ENCODE results near the gene FOXK2.

The FOXK2 gene

GRCh38 chr17:82527898-82528297, 8.4 kb downstream of the FOXK2 start:
- DNase-seq (ENCODE audit: low read depth), result no peak
- TF ChIP-seq POLR2A (IDR thresholded peaks at IDR 0.05; ENCODE audit: extremely low read depth, insufficient read length) (no peak), MYC (IDR thresholded peaks at IDR 0.05; ENCODE audit: low read depth, low read length) (no peak), CTCF (IDR thresholded peaks at IDR 0.05; ENCODE audit: low read depth, low read length) (no peak), MAX (IDR thresholded peaks at IDR 0.05; ENCODE audit: low read depth, low read length) (no peak)
- H3K4me3 ChIP-seq (ENCODE audit: low read depth, low read length), result no peak overlapping the region

- DNase-seq (ENCODE audit: low read depth), result peak; percentile 42
- TF ChIP-seq MYC (IDR thresholded peaks at IDR 0.05; ENCODE audit: low read depth, low read length), result no peak
- no peak for TF ChIP-seq POLR2A (IDR thresholded peaks at IDR 0.05; ENCODE audit: extremely low read depth, insufficient read length)
- no peak for TF ChIP-seq MAX (IDR thresholded peaks at IDR 0.05; ENCODE audit: low read depth, low read length)
- TF ChIP-seq CTCF (IDR thresholded peaks at IDR 0.05; ENCODE audit: low read depth, low read length), result no peak
- no peak overlapping the region for H3K4me3 ChIP-seq (ENCODE audit: low read depth, low read length)
These were observed 9.1 kb downstream of the FOXK2 start for GRCh38 chr17:82528484-82529265.

GRCh38 chr17:82529914-82530300, 10.4 kb downstream of the FOXK2 start:
- DNase-seq (ENCODE audit: low read depth), result no peak
- no peak overlapping the region for H3K4me3 ChIP-seq (ENCODE audit: low read depth, low read length)
- no peak for TF ChIP-seq POLR2A (IDR thresholded peaks at IDR 0.05; ENCODE audit: extremely low read depth, insufficient read length)
- no peak for TF ChIP-seq MYC (IDR thresholded peaks at IDR 0.05; ENCODE audit: low read depth, low read length)
- TF ChIP-seq CTCF (IDR thresholded peaks at IDR 0.05; ENCODE audit: low read depth, low read length), result no peak
- TF ChIP-seq MAX (IDR thresholded peaks at IDR 0.05; ENCODE audit: low read depth, low read length), result no peak

- no peak for TF ChIP-seq MAX (IDR thresholded peaks at IDR 0.05; ENCODE audit: low read depth, low read length)
- TF ChIP-seq MYC (IDR thresholded peaks at IDR 0.05; ENCODE audit: low read depth, low read length), result no peak
- TF ChIP-seq POLR2A (IDR thresholded peaks at IDR 0.05; ENCODE audit: extremely low read depth, insufficient read length), result no peak
- TF ChIP-seq CTCF (IDR thresholded peaks at IDR 0.05; ENCODE audit: low read depth, low read length), result no peak
- no peak overlapping the region for H3K4me3 ChIP-seq (ENCODE audit: low read depth, low read length)
- no peak for DNase-seq (ENCODE audit: low read depth)
These were observed 11.9 kb downstream of the FOXK2 start for GRCh38 chr17:82531431-82531881.

GRCh38 chr17:82534401-82534812, 14.9 kb downstream of the FOXK2 start:
- no peak overlapping the region for H3K4me3 ChIP-seq (ENCODE audit: low read depth, low read length)
- peak; percentile 38 for DNase-seq (ENCODE audit: low read depth)
- TF ChIP-seq CTCF (IDR thresholded peaks at IDR 0.05; ENCODE audit: low read depth, low read length) (no peak), MAX (IDR thresholded peaks at IDR 0.05; ENCODE audit: low read depth, low read length) (no peak), MYC (IDR thresholded peaks at IDR 0.05; ENCODE audit: low read depth, low read length) (no peak), POLR2A (IDR thresholded peaks at IDR 0.05; ENCODE audit: extremely low read depth, insufficient read length) (no peak)

Measured in NB4 (cell line).